BE2C (cell line): ENCODE data around the gene IKZF1.

Source experiments
- DNase-seq: peaks from one replicate; pipeline ENCODE4 v3.0.0-alpha.2; 2020
- H3K27me3 ChIP-seq: fragments of 250-450 bp; sonication (Bioruptor Pico); 2 replicates; pipeline ENCODE4 v1.5.1; 2020; ENCODE audit warnings: mild to moderate bottlenecking
- H3K36me3 ChIP-seq: fragments of 250-450 bp; sonication (Bioruptor Pico); 2 replicates; pipeline ENCODE4 v1.5.1; 2020; ENCODE audit warnings: mild to moderate bottlenecking
- H3K4me1 ChIP-seq: fragments of 250-450 bp; sonication (Bioruptor Pico); 2 replicates; pipeline ENCODE4 v1.5.1; 2020
- H3K4me3 ChIP-seq: 2 replicates; pipeline ENCODE4 v1.5.1; 2011; ENCODE audit warnings: low read depth, low read length
- H3K9me3 ChIP-seq: fragments of 250-450 bp; sonication (Bioruptor Pico); 2 replicates; pipeline ENCODE4 v1.5.1; 2020
- TF ChIP-seq, protein P1 (sequence below): IDR thresholded peaks from 2 replicates; pipeline ENCODE4 v1.5.1; 2012; ENCODE audit warnings: mild to moderate bottlenecking, low read depth, low read length

Gene IKZF1

DNA sequence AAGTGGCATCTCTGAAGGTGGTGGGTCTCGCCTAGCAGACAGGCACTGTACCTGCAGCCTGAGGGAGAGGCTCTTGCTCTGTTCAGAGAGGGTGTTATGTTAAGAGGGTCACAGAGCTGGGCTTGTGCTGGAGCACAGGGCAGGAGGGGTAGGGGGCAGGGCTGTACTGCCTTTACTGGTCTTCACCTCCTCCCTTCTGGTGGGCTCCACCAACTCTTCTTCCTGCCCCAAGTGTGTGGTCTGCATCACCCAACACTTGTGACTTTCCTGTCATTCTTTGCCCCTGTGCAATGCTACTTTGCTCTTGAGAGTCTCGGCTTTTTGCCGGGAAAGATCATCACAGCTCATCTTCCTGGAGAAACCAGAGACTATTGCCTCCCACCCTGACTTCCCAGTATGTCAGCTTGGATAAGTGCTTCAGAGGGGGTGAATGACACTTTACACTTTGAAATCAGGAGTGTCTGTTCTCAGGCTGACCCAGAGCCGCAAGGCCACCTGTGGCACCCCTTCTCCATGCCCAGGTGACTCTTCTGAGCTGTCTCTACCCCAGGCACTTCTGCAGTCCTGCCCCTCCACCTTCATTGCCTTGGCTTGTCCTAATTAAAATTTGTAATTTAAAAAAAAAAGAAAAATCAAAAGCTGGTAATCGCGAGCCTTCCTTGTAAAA is 38.4 kb upstream of the IKZF1 start:
- Histone ChIP-seq H3K36me3 (no peaks in the 10 kb centered on the region), H3K9me3 (no peaks in the 10 kb centered on the region), H3K27me3 (no peaks in the 10 kb centered on the region; the same call in 1 of the 2 replicates), H3K4me3 (no peak overlapping the region), H3K4me1 (no peaks in the 10 kb centered on the region)
- DNase-seq, result no peak
- TF ChIP-seq, protein P1, sequence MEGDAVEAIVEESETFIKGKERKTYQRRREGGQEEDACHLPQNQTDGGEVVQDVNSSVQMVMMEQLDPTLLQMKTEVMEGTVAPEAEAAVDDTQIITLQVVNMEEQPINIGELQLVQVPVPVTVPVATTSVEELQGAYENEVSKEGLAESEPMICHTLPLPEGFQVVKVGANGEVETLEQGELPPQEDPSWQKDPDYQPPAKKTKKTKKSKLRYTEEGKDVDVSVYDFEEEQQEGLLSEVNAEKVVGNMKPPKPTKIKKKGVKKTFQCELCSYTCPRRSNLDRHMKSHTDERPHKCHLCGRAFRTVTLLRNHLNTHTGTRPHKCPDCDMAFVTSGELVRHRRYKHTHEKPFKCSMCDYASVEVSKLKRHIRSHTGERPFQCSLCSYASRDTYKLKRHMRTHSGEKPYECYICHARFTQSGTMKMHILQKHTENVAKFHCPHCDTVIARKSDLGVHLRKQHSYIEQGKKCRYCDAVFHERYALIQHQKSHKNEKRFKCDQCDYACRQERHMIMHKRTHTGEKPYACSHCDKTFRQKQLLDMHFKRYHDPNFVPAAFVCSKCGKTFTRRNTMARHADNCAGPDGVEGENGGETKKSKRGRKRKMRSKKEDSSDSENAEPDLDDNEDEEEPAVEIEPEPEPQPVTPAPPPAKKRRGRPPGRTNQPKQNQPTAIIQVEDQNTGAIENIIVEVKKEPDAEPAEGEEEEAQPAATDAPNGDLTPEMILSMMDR, result no peak

DNA sequence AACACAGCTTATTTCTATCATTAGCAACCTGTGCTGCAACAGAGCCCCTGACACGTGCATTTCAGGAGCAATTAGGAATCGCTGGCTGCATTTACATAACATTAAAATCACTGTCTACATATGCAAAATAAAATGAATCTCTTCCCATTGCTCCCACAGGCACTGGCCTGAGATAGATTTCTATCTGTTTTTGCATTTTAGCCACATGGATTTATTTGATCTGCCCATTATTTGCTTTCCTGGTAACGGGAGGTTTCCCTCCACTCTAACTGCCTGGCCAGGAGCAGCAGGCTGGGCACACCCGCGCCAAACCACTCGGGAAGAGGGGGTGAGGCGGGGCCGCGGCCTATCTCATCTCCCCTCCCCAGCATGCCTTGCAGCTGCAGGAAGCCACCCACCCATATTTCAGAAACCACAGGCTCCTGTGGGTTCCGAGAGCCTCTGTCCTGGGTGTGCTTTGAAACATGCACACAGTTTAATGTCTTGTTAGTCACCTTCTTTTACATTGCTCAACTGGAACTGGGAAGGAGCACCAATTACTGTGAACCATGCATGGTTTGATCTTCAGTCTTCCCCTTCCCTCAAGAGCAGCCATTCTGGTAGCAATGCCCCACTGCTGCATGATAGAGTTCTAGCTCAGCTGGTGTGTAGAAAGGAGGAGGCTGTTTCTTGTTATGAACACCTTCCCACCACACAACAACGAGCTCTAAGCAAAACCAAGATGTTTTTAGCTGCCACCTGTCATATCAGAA is 37.7 kb upstream of the IKZF1 start:
- Histone ChIP-seq H3K36me3 (no peaks in the 10 kb centered on the region), H3K4me3 (no peak overlapping the region)
- DNase-seq, result no peak

DNA sequence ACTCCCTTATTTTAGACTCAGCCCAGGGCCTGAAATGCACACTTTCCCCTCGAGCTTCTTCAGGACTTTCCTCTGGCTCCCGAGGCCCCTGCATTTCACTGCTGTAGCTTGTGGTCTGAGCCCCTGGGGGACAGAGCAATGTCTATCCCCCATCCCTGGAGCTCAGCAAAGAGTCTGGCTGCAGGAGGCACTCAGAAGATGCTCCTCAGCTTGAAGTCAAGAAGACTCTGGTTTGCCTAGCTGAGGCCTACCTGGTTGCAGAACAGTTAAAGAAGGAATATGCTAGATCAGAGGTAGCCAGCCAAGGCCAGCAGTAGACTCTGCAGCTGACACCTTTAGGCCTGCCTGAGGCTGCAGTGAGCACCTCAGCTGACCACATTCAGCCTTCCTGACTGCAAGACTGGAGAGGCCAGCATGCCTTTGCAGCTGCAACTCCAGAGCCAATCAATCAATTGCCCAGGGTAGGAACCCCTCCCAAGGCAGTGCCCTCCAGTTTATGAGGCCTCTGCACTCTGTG is 36.9 kb upstream of the IKZF1 start:
- TF ChIP-seq, protein P1, result no peak
- H3K4me3 ChIP-seq, result no peak overlapping the region

More for the DNA sequence above, 37.7 kb upstream of the IKZF1 start:
- no peaks in the 10 kb centered on the region for H3K9me3 ChIP-seq
- TF ChIP-seq, protein P1, result no peak
- H3K4me1 ChIP-seq, result no peaks in the 10 kb centered on the region
- H3K27me3 ChIP-seq, result no peaks in the 10 kb centered on the region; the same call in 1 of the 2 replicates

DNA sequence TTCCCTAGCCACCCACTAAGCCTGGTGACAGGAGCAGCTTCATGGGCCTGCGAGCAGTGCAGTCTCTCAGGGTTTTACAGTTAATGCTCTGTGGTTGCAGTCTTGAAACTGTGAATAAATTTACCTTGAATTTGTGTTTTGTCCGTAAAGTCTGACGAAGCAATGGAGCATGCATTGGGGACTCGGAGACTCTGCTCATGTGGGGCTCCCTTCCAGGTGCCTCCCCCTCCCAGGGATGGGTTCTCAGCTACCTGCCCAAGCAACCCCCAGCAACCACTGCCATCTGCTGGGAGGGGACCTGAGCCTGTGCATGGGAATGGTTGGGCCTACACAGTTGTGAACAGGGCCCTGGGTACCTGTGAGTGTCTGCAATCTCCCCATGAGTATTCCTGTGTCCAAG is 36.3 kb upstream of the IKZF1 start:
- H3K4me3 ChIP-seq, result no peak overlapping the region
- DNase-seq, result no peak
- TF ChIP-seq, protein P1, result no peak
- no peaks in the 10 kb centered on the region for H3K27me3 ChIP-seq
- no peaks in the 10 kb centered on the region for H3K4me1 ChIP-seq
- H3K9me3 ChIP-seq, result no peaks in the 10 kb centered on the region
- no peaks in the 10 kb centered on the region for H3K36me3 ChIP-seq

More for the DNA sequence above, 36.9 kb upstream of the IKZF1 start:
- Histone ChIP-seq H3K36me3 (no peaks in the 10 kb centered on the region), H3K4me1 (no peaks in the 10 kb centered on the region), H3K9me3 (no peaks in the 10 kb centered on the region), H3K27me3 (no peaks in the 10 kb centered on the region; the same call in 1 of the 2 replicates)
- no peak for DNase-seq

DNA sequence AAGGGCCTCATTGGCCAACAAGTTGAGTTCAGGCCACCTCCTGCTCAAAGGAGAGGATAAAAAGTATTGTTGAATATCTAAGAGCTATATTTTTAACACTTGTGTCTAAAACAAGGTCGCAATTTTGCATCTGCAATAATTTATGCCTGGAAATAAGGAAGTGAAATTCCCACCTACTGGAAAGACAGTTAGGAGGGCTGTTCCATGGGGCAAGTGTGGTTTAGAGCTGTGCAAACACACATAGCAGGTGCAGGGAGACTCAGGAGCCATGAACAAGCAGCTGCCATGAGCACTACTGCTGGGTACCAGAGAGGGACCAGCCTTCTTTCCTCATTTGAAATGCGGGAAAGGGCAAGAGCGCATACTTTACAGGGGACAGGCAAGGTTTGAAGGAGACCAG is 35.5 kb upstream of the IKZF1 start:
- no peaks in the 10 kb centered on the region for H3K27me3 ChIP-seq
- no peaks in the 10 kb centered on the region for H3K4me1 ChIP-seq

More for the DNA sequence above, 35.5 kb upstream of the IKZF1 start:
- no peaks in the 10 kb centered on the region for H3K36me3 ChIP-seq
- TF ChIP-seq, protein P1, result no peak
- DNase-seq, result no peak
- H3K4me3 ChIP-seq, result no peak overlapping the region
- H3K9me3 ChIP-seq, result no peaks in the 10 kb centered on the region
